IgD-negative memory B cell (primary cell): ENCODE results near the gene NT5M. TPM values are rescaled to one million over a fixed set of nuclear protein-coding genes. Genes with fewer than 3 reads are reported as not detected.

Source experiments
- H3K27ac Mint-ChIP-seq, 3 donors: one replicate each; pipeline ENCODE4 v1.8.0; 2020 to 2022; ENCODE audit warnings: mild to moderate bottlenecking in 3 of 3, mixed read lengths in 3 of 3, moderate library complexity in 1 of 3
- H3K27me3 Mint-ChIP-seq: one replicate; pipeline ENCODE4 v1.8.0; 2021; ENCODE audit warnings: mixed read lengths
- H3K36me3 Mint-ChIP-seq: one replicate; pipeline ENCODE4 v1.8.0; 2020; ENCODE audit warnings: mild to moderate bottlenecking, mixed read lengths
- H3K4me1 Mint-ChIP-seq, 3 donors: one replicate each; pipeline ENCODE4 v1.8.0; 2020 to 2022; ENCODE audit warnings: mixed read lengths in 3 of 3, mild to moderate bottlenecking in 1 of 3
- H3K4me3 Mint-ChIP-seq, 4 donors: one replicate each; pipeline ENCODE4 v1.8.0; 2020 to 2022; ENCODE audit warnings: mild to moderate bottlenecking in 4 of 4, mixed read lengths in 4 of 4, moderate library complexity in 3 of 4
- H3K9me3 Mint-ChIP-seq, 3 donors: one replicate each; pipeline ENCODE4 v1.8.0; 2020 to 2021; ENCODE audit warnings: mixed read lengths in 3 of 3, mild to moderate bottlenecking in 1 of 3
- polyA plus RNA-seq: library from polyadenylated mRNA; unstranded; fragments of 300-500 nt; fragmentation: Illumina TruSeq; gene quantifications from one replicate; pipeline ENCODE4 v1.2.3, GENCODE V29; 2021

The NT5M gene
- polyA plus RNA-seq, 1 donor from 2014 or later = 2.4 TPM

GRCh38 chr17:17320188-17320910, 17.2 kb downstream of the NT5M start:
- no peak overlapping the region for H3K27ac Mint-ChIP-seq
- H3K4me3 Mint-ChIP-seq = no peak overlapping the region
- no peaks in the 10 kb centered on the region for H3K4me1 Mint-ChIP-seq
- no peaks in the 10 kb centered on the region for H3K36me3 Mint-ChIP-seq
- no peaks in the 10 kb centered on the region for H3K9me3 Mint-ChIP-seq
- H3K27me3 Mint-ChIP-seq = no peaks in the 10 kb centered on the region

- H3K36me3 Mint-ChIP-seq = no peaks in the 10 kb centered on the region
- H3K4me3 Mint-ChIP-seq = no peak overlapping the region
- no peaks in the 10 kb centered on the region for H3K4me1 Mint-ChIP-seq
- H3K27me3 Mint-ChIP-seq = no peaks in the 10 kb centered on the region
- H3K9me3 Mint-ChIP-seq = no peaks in the 10 kb centered on the region
- H3K27ac Mint-ChIP-seq = no peak overlapping the region
Measured at GRCh38 chr17:17320911-17321220, 17.7 kb downstream of the NT5M start.

- Mint-ChIP-seq H3K27ac (no peak overlapping the region), H3K27me3 (no peaks in the 10 kb centered on the region), H3K4me3 (no peak overlapping the region), H3K9me3 (no peaks in the 10 kb centered on the region), H3K36me3 (no peaks in the 10 kb centered on the region), H3K4me1 (no peaks in the 10 kb centered on the region)
Measured at GRCh38 chr17:17321356-17322025, 18.3 kb downstream of the NT5M start.

GRCh38 chr17:17322516-17323510, 19.6 kb downstream of the NT5M start:
- H3K4me3 Mint-ChIP-seq = no peak overlapping the region
- no peaks in the 10 kb centered on the region for H3K36me3 Mint-ChIP-seq
- no peaks in the 10 kb centered on the region for H3K9me3 Mint-ChIP-seq
- no peaks in the 10 kb centered on the region for H3K4me1 Mint-ChIP-seq
- no peaks in the 10 kb centered on the region for H3K27me3 Mint-ChIP-seq
- no peak overlapping the region for H3K27ac Mint-ChIP-seq

- Mint-ChIP-seq H3K27me3 (no peaks in the 10 kb centered on the region), H3K36me3 (no peaks in the 10 kb centered on the region), H3K9me3 (no peaks in the 10 kb centered on the region), H3K4me3 (no peak overlapping the region), H3K27ac (no peak overlapping the region), H3K4me1 (no peaks in the 10 kb centered on the region)
Measured at GRCh38 chr17:17324616-17325015, 21.4 kb downstream of the NT5M start.

GRCh38 chr17:17325228-17325627, 22.1 kb downstream of the NT5M start:
- H3K4me3 Mint-ChIP-seq = no peak overlapping the region
- no peaks in the 10 kb centered on the region for H3K27me3 Mint-ChIP-seq
- no peaks in the 10 kb centered on the region for H3K9me3 Mint-ChIP-seq
- H3K4me1 Mint-ChIP-seq = no peaks in the 10 kb centered on the region
- no peak overlapping the region for H3K27ac Mint-ChIP-seq
- H3K36me3 Mint-ChIP-seq = no peaks in the 10 kb centered on the region

GRCh38 chr17:17325816-17326215, 22.6 kb downstream of the NT5M start:
- Mint-ChIP-seq H3K27ac (peak overlapping the region in 1 of 3 donors; percentile 13), H3K27me3 (no peaks in the 10 kb centered on the region), H3K4me3 (no peak overlapping the region), H3K36me3 (no peaks in the 10 kb centered on the region), H3K9me3 (no peaks in the 10 kb centered on the region), H3K4me1 (no peaks in the 10 kb centered on the region)

- H3K27me3 Mint-ChIP-seq = no peaks in the 10 kb centered on the region
- H3K4me1 Mint-ChIP-seq = no peaks in the 10 kb centered on the region
- no peaks in the 10 kb centered on the region for H3K36me3 Mint-ChIP-seq
- peak overlapping the region in 1 of 4 donors; percentile 8 for H3K4me3 Mint-ChIP-seq
- H3K9me3 Mint-ChIP-seq = no peaks in the 10 kb centered on the region
- H3K27ac Mint-ChIP-seq = peak overlapping the region in 1 of 3 donors; percentile 13
Measured at GRCh38 chr17:17326275-17326875, 23.2 kb downstream of the NT5M start.

GRCh38 chr17:17328251-17328650, 25.1 kb downstream of the NT5M start:
- no peaks in the 10 kb centered on the region for H3K9me3 Mint-ChIP-seq
- no peaks in the 10 kb centered on the region for H3K36me3 Mint-ChIP-seq
- no peak overlapping the region for H3K27ac Mint-ChIP-seq
- no peaks in the 10 kb centered on the region for H3K27me3 Mint-ChIP-seq
- no peak overlapping the region for H3K4me3 Mint-ChIP-seq
- peaks cover 0 to 1% (median 0%) of the 10 kb centered on the region in 3 donors for H3K4me1 Mint-ChIP-seq

- Mint-ChIP-seq H3K27me3 (peaks cover 4% of the 10 kb centered on the region), H3K4me1 (no peaks in the 10 kb centered on the region), H3K4me3 (no peak overlapping the region), H3K36me3 (no peaks in the 10 kb centered on the region), H3K9me3 (no peaks in the 10 kb centered on the region), H3K27ac (no peak overlapping the region)
Measured at GRCh38 chr17:17341452-17341851, 38.3 kb downstream of the NT5M start.

GRCh38 chr17:17342242-17342945, 39.2 kb downstream of the NT5M start:
- Mint-ChIP-seq H3K27me3 (peaks cover 4% of the 10 kb centered on the region), H3K4me3 (no peak overlapping the region), H3K4me1 (no peaks in the 10 kb centered on the region), H3K36me3 (no peaks in the 10 kb centered on the region), H3K9me3 (no peaks in the 10 kb centered on the region), H3K27ac (no peak overlapping the region)

GRCh38 chr17:17343160-17343735, 40.1 kb downstream of the NT5M start:
- H3K9me3 Mint-ChIP-seq = no peaks in the 10 kb centered on the region
- H3K4me1 Mint-ChIP-seq = no peaks in the 10 kb centered on the region
- H3K27ac Mint-ChIP-seq = no peak overlapping the region
- H3K4me3 Mint-ChIP-seq = no peak overlapping the region
- H3K36me3 Mint-ChIP-seq = no peaks in the 10 kb centered on the region
- peaks cover 4% of the 10 kb centered on the region for H3K27me3 Mint-ChIP-seq

GRCh38 chr17:17343896-17344506, 40.8 kb downstream of the NT5M start:
- Mint-ChIP-seq H3K4me1 (no peaks in the 10 kb centered on the region), H3K36me3 (no peaks in the 10 kb centered on the region), H3K27ac (no peak overlapping the region), H3K4me3 (no peak overlapping the region), H3K27me3 (peaks cover 4% of the 10 kb centered on the region), H3K9me3 (no peaks in the 10 kb centered on the region)
